Measurements from ENCODE around the gene SLC16A7. TPM values are rescaled to one million over a fixed set of nuclear protein-coding genes. Genes with fewer than 3 reads are reported as not detected.

SLC16A7 gene
- total and polyA plus RNA-seq, 10 donors, result 3.2 to 98.8 (median 60.9) TPM

Small RNA genes within 50 kb of the gene (small RNA-seq; reads per million reads assigned to genes)
- gene AC079905.2 (0 reads per million in 4 donors), gene RNU4-20P (0 reads per million in 4 donors)
